Gastrocnemius medialis (tissue), 4 donors: Measurements from ENCODE around the gene GNAQ.

Experiments
- CTCF ChIP-seq, 5 experiments: fragments of 450-650 bp in 3 of 5; fragments of 200-600 bp in 2 of 5; sonication (generic) in 2 of 5; IDR thresholded peaks in 4 of 5; conservative IDR thresholded peaks in 1 of 5; 1 replicate in 4 of 5; 2 replicates in 1 of 5; pipeline ENCODE4 v1.5.1; 2016 to 2019; ENCODE audit warnings: antibody characterized with exemption in 5 of 5, mild to moderate bottlenecking in 3 of 5, moderate library complexity in 3 of 5
- POLR2A ChIP-seq, 2 donors: fragments of 450-650 bp; IDR thresholded peaks; one replicate each; pipeline ENCODE4 v1.6.1; 2017; ENCODE audit warnings: antibody characterized with exemption in 2 of 2, mild to moderate bottlenecking in 2 of 2, moderate library complexity in 2 of 2

DNA sequence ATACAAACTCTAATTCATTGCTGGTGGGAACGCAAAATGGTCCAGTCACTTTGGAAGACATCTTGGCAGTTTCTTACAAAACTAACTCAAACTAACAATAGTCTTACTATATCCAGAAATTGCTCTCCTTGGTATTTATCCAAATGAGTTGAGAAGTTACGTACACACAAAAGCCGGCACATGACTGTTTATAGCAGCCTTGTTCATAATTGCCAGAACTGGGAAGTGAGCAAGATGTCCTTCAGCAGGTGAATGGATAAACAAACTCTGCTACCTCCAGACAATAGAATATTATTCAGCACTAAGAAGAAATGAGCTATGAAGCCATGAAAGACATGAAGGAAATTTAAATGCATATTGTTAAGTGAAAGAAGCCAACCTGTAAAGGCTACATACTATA lies 17.9 kb upstream of the GNAQ start:
- TF ChIP-seq CTCF (IDR thresholded peaks at IDR 0.05 in 4 of 5, conservative IDR thresholded peaks at IDR 0.05 in 1 of 5) (no peak), POLR2A (IDR thresholded peaks at IDR 0.05) (no peak)
